Body of pancreas (tissue), 4 donors: ENCODE data around the gene ZNF521.

Experiments
- POLR2A ChIP-seq, 3 donors: fragments of 450-650 bp; IDR thresholded peaks; one replicate each; pipeline ENCODE4 v1.6.1; 2016; ENCODE audit warnings: antibody characterized with exemption in 3 of 3, mild to moderate bottlenecking in 2 of 3
- TF ChIP-seq, protein P1 (sequence below), 7 experiments: fragments of 450-650 bp in 4 of 7; fragments of 200-600 bp in 3 of 7; sonication (generic) in 3 of 7; IDR thresholded peaks; one replicate each; pipeline ENCODE4 v1.5.1; 2016 to 2019; ENCODE audit warnings: antibody characterized with exemption in 7 of 7

- no peak for TF ChIP-seq POLR2A (IDR thresholded peaks at IDR 0.05)
- TF ChIP-seq, protein P1, sequence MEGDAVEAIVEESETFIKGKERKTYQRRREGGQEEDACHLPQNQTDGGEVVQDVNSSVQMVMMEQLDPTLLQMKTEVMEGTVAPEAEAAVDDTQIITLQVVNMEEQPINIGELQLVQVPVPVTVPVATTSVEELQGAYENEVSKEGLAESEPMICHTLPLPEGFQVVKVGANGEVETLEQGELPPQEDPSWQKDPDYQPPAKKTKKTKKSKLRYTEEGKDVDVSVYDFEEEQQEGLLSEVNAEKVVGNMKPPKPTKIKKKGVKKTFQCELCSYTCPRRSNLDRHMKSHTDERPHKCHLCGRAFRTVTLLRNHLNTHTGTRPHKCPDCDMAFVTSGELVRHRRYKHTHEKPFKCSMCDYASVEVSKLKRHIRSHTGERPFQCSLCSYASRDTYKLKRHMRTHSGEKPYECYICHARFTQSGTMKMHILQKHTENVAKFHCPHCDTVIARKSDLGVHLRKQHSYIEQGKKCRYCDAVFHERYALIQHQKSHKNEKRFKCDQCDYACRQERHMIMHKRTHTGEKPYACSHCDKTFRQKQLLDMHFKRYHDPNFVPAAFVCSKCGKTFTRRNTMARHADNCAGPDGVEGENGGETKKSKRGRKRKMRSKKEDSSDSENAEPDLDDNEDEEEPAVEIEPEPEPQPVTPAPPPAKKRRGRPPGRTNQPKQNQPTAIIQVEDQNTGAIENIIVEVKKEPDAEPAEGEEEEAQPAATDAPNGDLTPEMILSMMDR (IDR thresholded peaks at IDR 0.05): no peak
Observed at GRCh38 chr18:25167612-25168410, 184.2 kb downstream of the ZNF521 start.
